Right lobe of liver (tissue), 4 donors: ENCODE results near the gene DNAJB14.

Experiments
- POLR2A ChIP-seq: fragments of 450-650 bp; IDR thresholded peaks from one replicate; pipeline ENCODE4 v1.6.1; 2017; ENCODE audit warnings: antibody characterized with exemption, mild to moderate bottlenecking
- TF ChIP-seq, protein P1 (sequence below), 4 donors: fragments of 200-600 bp in 3 of 4; fragments of 450-650 bp in 1 of 4; IDR thresholded peaks; one replicate each; pipeline versions ENCODE4 v1.5.1 to v1.8.0; 2016 to 2022; ENCODE audit warnings: antibody characterized with exemption in 4 of 4, mild to moderate bottlenecking in 2 of 4
- donor health status: DM: no; HTN: no; CAD: no.
- donor health status: DM: no; HTN: no; CAD: no.
- donor health status: DM: no; HTN: yes; CAD: no.

DNA sequence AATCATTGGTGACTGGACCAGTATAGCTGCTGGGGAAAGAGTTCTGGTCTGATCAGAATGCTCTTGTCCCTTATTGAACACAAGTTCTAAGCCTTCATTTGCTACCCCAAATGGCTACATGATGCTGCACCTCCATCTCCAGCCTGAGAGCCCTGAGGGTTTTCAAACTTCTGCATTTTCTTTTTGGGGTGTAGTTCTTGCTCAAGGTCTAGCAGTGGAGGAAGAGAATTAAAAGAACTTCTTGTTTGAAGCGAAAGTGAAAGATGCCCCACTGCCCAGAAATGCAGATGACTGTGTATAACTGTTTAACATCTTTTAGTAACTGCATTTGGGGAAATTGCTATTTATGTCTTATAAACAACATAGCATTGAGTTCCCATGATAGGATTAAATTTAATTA lies 90.7 kb downstream of the DNAJB14 start:
- TF ChIP-seq, protein P1, sequence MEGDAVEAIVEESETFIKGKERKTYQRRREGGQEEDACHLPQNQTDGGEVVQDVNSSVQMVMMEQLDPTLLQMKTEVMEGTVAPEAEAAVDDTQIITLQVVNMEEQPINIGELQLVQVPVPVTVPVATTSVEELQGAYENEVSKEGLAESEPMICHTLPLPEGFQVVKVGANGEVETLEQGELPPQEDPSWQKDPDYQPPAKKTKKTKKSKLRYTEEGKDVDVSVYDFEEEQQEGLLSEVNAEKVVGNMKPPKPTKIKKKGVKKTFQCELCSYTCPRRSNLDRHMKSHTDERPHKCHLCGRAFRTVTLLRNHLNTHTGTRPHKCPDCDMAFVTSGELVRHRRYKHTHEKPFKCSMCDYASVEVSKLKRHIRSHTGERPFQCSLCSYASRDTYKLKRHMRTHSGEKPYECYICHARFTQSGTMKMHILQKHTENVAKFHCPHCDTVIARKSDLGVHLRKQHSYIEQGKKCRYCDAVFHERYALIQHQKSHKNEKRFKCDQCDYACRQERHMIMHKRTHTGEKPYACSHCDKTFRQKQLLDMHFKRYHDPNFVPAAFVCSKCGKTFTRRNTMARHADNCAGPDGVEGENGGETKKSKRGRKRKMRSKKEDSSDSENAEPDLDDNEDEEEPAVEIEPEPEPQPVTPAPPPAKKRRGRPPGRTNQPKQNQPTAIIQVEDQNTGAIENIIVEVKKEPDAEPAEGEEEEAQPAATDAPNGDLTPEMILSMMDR (IDR thresholded peaks at IDR 0.05) = no peak
- no peak for TF ChIP-seq POLR2A
